ENCODE measurements around the gene CDH15. TPM values are rescaled to one million over a fixed set of nuclear protein-coding genes. Genes with fewer than 3 reads are reported as not detected.
A peak's percentile ranks its signal among the peaks of the same experiment; 100 is the strongest.

CDH15 gene
- total and polyA plus RNA-seq, 2 of the 13 experiments (the other 11 are each of a cell fraction or from before 2014, with no cell fraction given) = 0.74 to 2.2 TPM

GRCh38 chr16:89167425-89167941 is 4.1 kb upstream of the CDH15 start (continued):
- TF ChIP-seq ZNF367 (CRISPR knock-in tag; IDR thresholded peaks at IDR 0.05; ENCODE audit: borderline replicate concordance) (no peak), HES4 (CRISPR knock-in tag; IDR thresholded peaks at IDR 0.05; ENCODE audit: borderline replicate concordance) (peak; percentile 76; the same call in 1 of the 2 replicates), ZFX (CRISPR knock-in tag; IDR thresholded peaks at IDR 0.05; ENCODE audit: low read depth) (peak; percentile 73), ZNF280B (CRISPR knock-in tag; IDR thresholded peaks at IDR 0.05; ENCODE audit: borderline replicate concordance) (peak; percentile 59; the same call in 1 of the 2 replicates), RBM39 (IDR thresholded peaks at IDR 0.05; ENCODE audit: low read depth, low read length, poor library complexity, severe bottlenecking) (peak; percentile 56), DMAP1 (CRISPR knock-in tag; IDR thresholded peaks at IDR 0.05) (peak; percentile 60), ATF3 (CRISPR knock-in tag; IDR thresholded peaks at IDR 0.05) (no peak), SRSF9 (IDR thresholded peaks at IDR 0.05; ENCODE audit: borderline replicate concordance, insufficient read depth, low read depth, low read length, poor library complexity, severe bottlenecking) (no peak), ZMYM3 (CRISPR knock-in tag; IDR thresholded peaks at IDR 0.05) (peak; percentile 68; the same call in 1 of the 2 replicates), HOXA9 (CRISPR knock-in tag; IDR thresholded peaks at IDR 0.05; ENCODE audit: borderline replicate concordance) (0 out of 2 replicates have a peak, but pooled peaks have one; percentile 57), EEA1 (CRISPR knock-in tag; IDR thresholded peaks at IDR 0.05; ENCODE audit: borderline replicate concordance) (peak; percentile 55; the same call in 1 of the 2 replicates), TOPORS (CRISPR knock-in tag; IDR thresholded peaks at IDR 0.05) (peak; percentile 95), CENPT (CRISPR knock-in tag; IDR thresholded peaks at IDR 0.05; ENCODE audit: low read depth) (no peak), ZNF543 (CRISPR knock-in tag; IDR thresholded peaks at IDR 0.05) (peak; percentile 71; the same call in 1 of the 2 replicates), SRSF1 (optimal IDR thresholded peaks at IDR 0.05; ENCODE audit: low read depth, low read length) (peak; percentile 15), FOXM1 (CRISPR knock-in tag; IDR thresholded peaks at IDR 0.05) (no peak), ZNF383 (CRISPR knock-in tag; IDR thresholded peaks at IDR 0.05; ENCODE audit: borderline replicate concordance) (no peak)
